Right renal pelvis (tissue), 4 donors: ENCODE measurements around the gene CPA2. TPM values are rescaled to one million over a fixed set of nuclear protein-coding genes. Genes with fewer than 3 reads are reported as not detected.

Source experiments
- polyA plus RNA-seq, 4 donors: library from polyadenylated mRNA; unstranded; fragments of 120-200 nt; gene quantifications; one replicate each; pipeline ENCODE4 v1.2.1, GENCODE V29; 2013; ENCODE audit not compliant: insufficient read length in 4 of 4

The CPA2 gene
- polyA plus RNA-seq, 4 donors, result 0.34 to 0.49 (median 0.37) TPM

Other genes starting within 250 kb of the CPA2 start
- gene ZC3HC1, start 215.5 kb upstream of the CPA2 start, polyA plus RNA-seq, result 10 to 100 TPM; 28.8 to 32.5 (median 29.9) TPM
- 10 to 100 TPM; 45.9 to 55.7 (median 51.6) TPM for gene KLHDC10, start 196.3 kb upstream of the CPA2 start, polyA plus RNA-seq
- 10 to 100 TPM; 23.2 to 29.6 (median 28.9) TPM for gene TMEM209, start 61.5 kb upstream of the CPA2 start, polyA plus RNA-seq
- under 1 TPM in 1 of 4 donors, not detected in 3; 0.08 TPM for gene SSMEM1, start 59.0 kb upstream of the CPA2 start, polyA plus RNA-seq
- under 1 TPM; 0.11 to 0.44 (median 0.22) TPM for gene CPA4, start 26.3 kb downstream of the CPA2 start, polyA plus RNA-seq
- under 1 TPM in 2 of 4 donors, not detected in 2; 0.08 to 0.31 TPM for gene CPA5, start 78.0 kb downstream of the CPA2 start, polyA plus RNA-seq
- gene CPA1, start 113.6 kb downstream of the CPA2 start, polyA plus RNA-seq, result 1 to 10 TPM; 1.0 to 2.5 (median 2.1) TPM
- 10 to 100 TPM; 26.0 to 31.2 (median 28.4) TPM for gene CEP41, start 174.2 kb downstream of the CPA2 start, polyA plus RNA-seq
- 100 to 1,000 TPM; 725 to 850 (median 775) TPM for gene MEST, start 225.2 kb downstream of the CPA2 start, polyA plus RNA-seq